Lower lobe of right lung (tissue), 2 donors: ENCODE measurements around the gene SPINDOC. TPM values are rescaled to one million over a fixed set of nuclear protein-coding genes. Genes with fewer than 3 reads are reported as not detected.
A peak's percentile ranks its signal among the peaks of the same experiment; 100 is the strongest.
"Not testable (repeated sequence)": the region's sequence is repeated elsewhere in the genome, so short reads cannot be mapped to it uniquely, and the experiment has no call there.

Experiments used
- ATAC-seq, 2 donors: fragments of 200-7000 bp; cut with Tn5 transposase; one replicate each; pipeline ENCODE4 v1.9.1; 2020 to 2022; ENCODE audit warnings: mild to moderate bottlenecking in 2 of 2, moderate library complexity in 2 of 2
- DNase-seq: peaks from one replicate; pipeline ENCODE4 v3.0.0-alpha.2; 2020
- H3K27ac ChIP-seq: fragments of 200-600 bp; one replicate; pipeline ENCODE4 v1.8.0; 2022
- H3K27me3 ChIP-seq: fragments of 200-600 bp; one replicate; pipeline ENCODE4 v1.8.0; 2022; ENCODE audit warnings: low read depth
- H3K36me3 ChIP-seq: fragments of 200-600 bp; one replicate; pipeline ENCODE4 v1.8.0; 2022; ENCODE audit warnings: mild to moderate bottlenecking
- H3K4me1 ChIP-seq: fragments of 200-600 bp; one replicate; pipeline ENCODE4 v1.8.0; 2022
- H3K4me3 ChIP-seq: fragments of 200-600 bp; one replicate; pipeline ENCODE4 v1.8.0; 2022; ENCODE audit warnings: mild to moderate bottlenecking
- H3K9me3 ChIP-seq: fragments of 200-600 bp; one replicate; pipeline ENCODE4 v1.8.0; 2022
- CTCF ChIP-seq: fragments of 200-600 bp; IDR thresholded peaks from one replicate; pipeline ENCODE4 v1.8.0; 2022; ENCODE audit warnings: antibody characterized with exemption, mild to moderate bottlenecking
- intact Hi-C: fragments of 100-400 bp; cut with DNase I; formaldehyde crosslinking; loops from one replicate; pipeline ENCODE4 v1.11.0; 2022
- total RNA-seq: library from RNA; stranded (reverse); fragmentation: NEBNext Ultra II Directional; extraction: Animal tissue kit (Norgen Biotek cat#: 25700); gene quantifications from one replicate; pipeline ENCODE4 v1.2.1, GENCODE V29; 2021
- donor health status: DM: no; HTN: yes; CAD: no; lungs with severe emphysema.

Gene SPINDOC
- total RNA-seq, 1 donor from 2014 or later = 21.7 TPM

GRCh38 chr11:63800921-63801320, 12.3 kb upstream of the SPINDOC start:
- no peaks in the 10 kb centered on the region for H3K27me3 ChIP-seq
- ATAC-seq (no peak), DNase-seq (no peak)

GRCh38 chr11:63802637-63803414, 10.4 kb upstream of the SPINDOC start:
- no peak for TF ChIP-seq CTCF
- no peaks in the 10 kb centered on the region for H3K36me3 ChIP-seq
- H3K4me1 ChIP-seq = no peaks in the 10 kb centered on the region
- no peaks in the 10 kb centered on the region for H3K9me3 ChIP-seq
- no peaks in the 10 kb centered on the region for H3K27me3 ChIP-seq
- no peak for DNase-seq
- no peak overlapping the region for H3K4me3 ChIP-seq
- no peak overlapping the region for H3K27ac ChIP-seq
- ATAC-seq = no peak
- intact Hi-C loops = no loop called here

More at GRCh38 chr11:63800921-63801320, 12.3 kb upstream of the SPINDOC start:
- Histone ChIP-seq H3K4me3 (no peak overlapping the region), H3K36me3 (no peaks in the 10 kb centered on the region), H3K4me1 (no peaks in the 10 kb centered on the region), H3K9me3 (no peaks in the 10 kb centered on the region), H3K27ac (no peak overlapping the region)
- intact Hi-C loops = no loop called here
- TF ChIP-seq CTCF = no peak

- DNase-seq (no peak), ATAC-seq (no peak)
- no peaks in the 10 kb centered on the region for H3K27me3 ChIP-seq
- no peaks in the 10 kb centered on the region for H3K36me3 ChIP-seq
- H3K4me1 ChIP-seq = no peaks in the 10 kb centered on the region
- H3K27ac ChIP-seq = no peak overlapping the region
- no peak overlapping the region for H3K4me3 ChIP-seq
- no peak for TF ChIP-seq CTCF
- H3K9me3 ChIP-seq = no peaks in the 10 kb centered on the region
- intact Hi-C loops = no loop called here
Measured at GRCh38 chr11:63804259-63804658, 9.0 kb upstream of the SPINDOC start.

GRCh38 chr11:63805844-63806415, 7.3 kb upstream of the SPINDOC start:
- H3K27ac ChIP-seq = peak overlapping the region; percentile 53
- H3K4me3 ChIP-seq = no peak overlapping the region
- TF ChIP-seq CTCF = no peak
- intact Hi-C loops = no loop called here
- no peaks in the 10 kb centered on the region for H3K4me1 ChIP-seq
- no peaks in the 10 kb centered on the region for H3K27me3 ChIP-seq
- DNase-seq (no peak), ATAC-seq (no peak)
- H3K36me3 ChIP-seq = no peaks in the 10 kb centered on the region
- H3K9me3 ChIP-seq = no peaks in the 10 kb centered on the region

- intact Hi-C loops = not testable (repeated sequence)
Measured at GRCh38 chr11:63810383-63810782, 2.9 kb upstream of the SPINDOC start.

GRCh38 chr11:63811522-63811921, 1.7 kb upstream of the SPINDOC start:
- Histone ChIP-seq H3K9me3 (no peaks in the 10 kb centered on the region), H3K27me3 (no peaks in the 10 kb centered on the region), H3K36me3 (peaks cover 6% of the 10 kb centered on the region), H3K27ac (no peak overlapping the region), H3K4me3 (no peak overlapping the region), H3K4me1 (peaks cover 30% of the 10 kb centered on the region)
- ATAC-seq (no peak), DNase-seq (no peak)
- TF ChIP-seq CTCF = no peak
- intact Hi-C loops = no loop called here

More at GRCh38 chr11:63810383-63810782, 2.9 kb upstream of the SPINDOC start:
- H3K36me3 ChIP-seq, H3K27ac ChIP-seq, H3K9me3 ChIP-seq, DNase-seq, H3K4me3 ChIP-seq, H3K27me3 ChIP-seq, ATAC-seq: not testable (repeated sequence)
- H3K4me1 ChIP-seq = peaks cover 24% of the 10 kb centered on the region
